HG02840 (cell line): Measurements from ENCODE around the gene ABCA8.

Experiments
- ATAC-seq: cut with Tn5 transposase; IDR thresholded peaks from one replicate; pipeline ENCODE4 v1.9.1; 2021; ENCODE audit warnings: mild to moderate bottlenecking, moderate library complexity, moderate number of reproducible peaks; ENCODE audit not compliant: unreplicated experiment, low FRiP score

Gene ABCA8

DNA sequence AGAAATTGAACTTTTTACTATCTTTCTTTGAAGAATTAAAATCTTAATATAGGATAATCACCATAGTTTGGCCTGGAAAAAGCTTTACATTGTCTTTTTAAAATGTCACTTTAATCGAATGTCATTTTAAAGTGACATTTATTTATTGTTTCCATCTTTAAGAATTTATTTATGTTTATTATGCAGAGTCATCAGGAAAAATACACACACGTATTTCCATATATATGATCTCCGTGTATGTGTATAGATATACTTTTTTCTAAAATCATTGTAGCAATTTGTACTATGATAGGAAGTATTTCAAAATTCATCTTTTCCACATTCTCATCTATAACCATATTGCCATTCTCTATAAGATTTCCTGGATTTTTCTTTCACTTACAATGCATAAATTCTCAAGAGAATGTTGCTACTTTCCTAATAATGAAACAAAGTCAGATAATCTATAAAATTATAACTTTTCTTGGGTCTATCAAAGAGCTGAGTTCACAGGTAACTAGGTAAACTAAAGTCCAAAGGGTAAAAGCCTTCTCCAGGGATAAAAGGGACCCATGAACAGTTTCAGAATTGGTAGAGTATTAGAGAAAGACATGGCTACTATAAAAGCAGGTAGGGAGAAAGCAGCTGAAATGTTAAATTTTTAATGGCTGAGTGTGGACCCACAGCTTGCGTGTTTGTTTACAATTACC lies 11.9 kb downstream of the ABCA8 start:
- ATAC-seq, result no peak

DNA sequence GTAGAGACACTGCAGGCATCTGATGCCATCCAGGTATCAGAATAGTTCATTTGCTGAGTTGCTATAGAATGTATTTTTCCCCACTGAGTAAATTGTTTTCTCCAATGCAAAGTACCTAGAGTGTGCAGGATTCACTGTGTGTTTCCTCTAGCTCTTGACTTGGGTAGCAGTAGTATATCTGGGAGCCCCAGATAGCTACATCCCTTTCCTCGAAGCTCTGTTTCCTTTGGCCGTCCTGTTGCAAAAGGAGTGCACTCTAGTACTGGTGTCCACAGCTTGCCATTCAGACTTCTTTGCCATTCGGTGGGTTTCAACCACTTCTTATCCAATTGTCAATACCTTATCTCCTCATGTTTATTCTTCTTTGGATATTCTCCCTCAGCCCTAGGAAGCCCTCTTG lies 12.8 kb downstream of the ABCA8 start:
- ATAC-seq, result no peak

DNA sequence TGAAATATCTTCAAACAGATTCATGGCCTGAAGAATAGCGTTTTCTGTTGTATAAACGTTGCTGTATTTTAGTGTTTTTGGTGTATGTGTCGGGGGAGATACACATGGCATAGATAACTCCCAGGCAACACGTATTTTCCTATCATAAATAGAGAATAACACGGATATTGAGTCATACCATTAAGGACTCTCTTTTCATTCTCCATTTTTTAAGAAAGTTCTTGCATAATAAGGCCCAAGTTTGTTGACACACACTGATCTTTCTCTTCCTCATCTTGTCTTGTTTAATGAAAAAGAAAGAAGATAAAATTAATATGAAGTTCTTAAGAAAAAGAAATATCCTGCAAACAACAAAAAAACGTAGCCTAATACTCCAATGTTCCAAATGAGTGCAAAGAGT lies 13.4 kb downstream of the ABCA8 start:
- ATAC-seq, result no peak

DNA sequence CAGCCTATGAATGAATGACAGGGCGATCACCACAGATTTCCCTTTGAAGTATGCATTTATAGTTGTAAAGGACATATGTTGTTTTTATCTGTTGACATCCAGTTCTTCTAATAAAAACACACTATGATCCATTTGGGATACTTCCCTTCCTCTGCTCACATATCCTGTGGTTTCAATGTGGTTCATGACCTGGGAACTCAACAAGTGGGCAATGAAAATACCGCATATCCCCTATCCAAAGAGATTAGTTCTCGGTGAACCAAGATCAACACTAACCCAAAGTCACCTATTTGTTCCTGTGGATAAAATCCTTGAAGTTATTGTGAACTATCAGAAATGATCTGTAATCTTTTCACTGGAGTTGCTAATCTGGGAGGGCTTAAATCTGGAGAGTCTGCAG lies 16.0 kb downstream of the ABCA8 start:
- ATAC-seq, result no peak

DNA sequence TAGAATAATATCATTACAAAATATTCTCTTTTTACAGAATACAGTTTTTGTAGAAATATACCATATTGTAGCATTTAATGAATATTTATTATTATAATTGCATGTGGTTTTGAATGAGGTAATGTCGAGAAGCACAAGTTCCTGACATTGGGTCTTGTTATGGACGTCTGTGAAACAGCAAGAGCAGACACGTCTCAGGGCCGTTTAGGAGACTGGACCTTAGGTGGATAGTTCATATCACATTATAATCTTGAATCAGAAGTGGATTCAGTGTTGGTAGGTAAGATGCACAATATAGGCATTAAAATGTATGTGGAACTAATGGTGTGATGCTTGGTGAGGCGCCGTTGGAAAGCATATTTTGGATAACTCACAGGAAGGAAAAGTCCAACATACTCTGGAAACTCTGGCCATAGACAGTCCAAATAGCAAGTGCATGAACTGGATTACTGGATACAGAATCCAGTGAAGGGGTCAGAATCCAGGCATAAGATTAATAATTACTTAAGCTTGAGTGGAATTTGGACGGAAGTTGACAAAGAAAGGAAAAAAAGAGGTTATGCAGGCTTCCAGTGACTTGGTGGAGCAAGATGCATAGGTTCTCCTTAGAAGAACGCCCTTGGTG lies 17.2 kb downstream of the ABCA8 start:
- ATAC-seq, result no peak

DNA sequence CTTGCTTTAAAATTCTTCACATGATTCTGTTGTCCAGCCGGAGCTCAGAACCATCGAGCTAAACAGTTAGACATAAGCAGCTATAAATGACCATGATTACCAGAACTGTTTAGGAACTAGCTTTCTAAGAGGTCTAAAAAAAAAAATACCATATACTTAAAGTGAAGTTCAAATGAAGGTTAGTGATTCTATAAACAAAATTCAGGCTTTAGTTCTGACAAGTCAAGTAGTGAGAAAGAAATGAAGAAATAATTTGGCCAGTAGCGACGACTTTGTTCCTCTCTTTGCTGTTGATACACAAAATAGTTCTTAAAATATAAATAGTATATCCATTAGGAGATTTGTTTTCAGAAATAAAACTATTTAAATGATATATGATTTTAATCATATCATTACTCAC lies 27.7 kb downstream of the ABCA8 start:
- no peak for ATAC-seq

DNA sequence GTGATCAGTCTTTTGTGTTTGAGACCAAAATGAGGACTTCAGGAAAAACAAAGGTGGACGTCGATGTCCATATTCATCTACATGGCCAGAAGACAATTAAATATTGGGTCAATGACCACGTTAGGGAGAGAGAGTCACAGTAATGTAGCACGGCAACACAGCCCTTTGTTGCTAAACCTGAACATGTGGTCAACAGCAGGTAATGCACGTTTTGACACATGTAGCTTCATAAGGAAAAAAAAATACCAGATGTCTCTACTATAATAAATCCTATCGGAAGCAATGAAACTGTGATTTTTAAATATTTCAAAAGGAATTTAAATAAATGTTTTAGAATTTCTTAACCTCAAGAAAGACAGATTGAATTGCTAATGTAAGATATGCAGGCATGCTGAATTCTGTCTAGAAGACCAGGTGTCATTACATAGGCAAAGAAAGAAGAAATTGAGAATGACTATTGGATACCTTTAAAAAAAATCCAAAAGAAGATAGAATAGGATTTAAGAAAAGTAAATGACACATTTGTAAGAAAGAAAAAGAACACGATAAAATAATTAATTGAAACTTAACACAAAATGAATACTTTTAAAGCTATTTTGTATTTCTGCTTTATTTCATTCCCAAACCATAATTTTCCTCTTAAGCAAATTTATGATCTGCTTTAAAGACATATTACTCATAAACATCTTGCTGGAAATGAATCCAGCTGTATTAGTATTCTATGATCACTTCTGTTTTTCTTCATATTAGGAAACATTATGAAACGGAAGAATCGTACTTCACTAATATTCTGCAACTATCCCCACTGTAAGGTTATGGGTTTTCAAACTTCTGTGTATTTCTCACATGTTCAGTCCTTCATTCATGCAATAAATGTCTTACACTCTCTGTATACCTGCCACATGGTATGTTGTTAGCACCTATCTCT lies 30.1 kb downstream of the ABCA8 start:
- no peak for ATAC-seq

DNA sequence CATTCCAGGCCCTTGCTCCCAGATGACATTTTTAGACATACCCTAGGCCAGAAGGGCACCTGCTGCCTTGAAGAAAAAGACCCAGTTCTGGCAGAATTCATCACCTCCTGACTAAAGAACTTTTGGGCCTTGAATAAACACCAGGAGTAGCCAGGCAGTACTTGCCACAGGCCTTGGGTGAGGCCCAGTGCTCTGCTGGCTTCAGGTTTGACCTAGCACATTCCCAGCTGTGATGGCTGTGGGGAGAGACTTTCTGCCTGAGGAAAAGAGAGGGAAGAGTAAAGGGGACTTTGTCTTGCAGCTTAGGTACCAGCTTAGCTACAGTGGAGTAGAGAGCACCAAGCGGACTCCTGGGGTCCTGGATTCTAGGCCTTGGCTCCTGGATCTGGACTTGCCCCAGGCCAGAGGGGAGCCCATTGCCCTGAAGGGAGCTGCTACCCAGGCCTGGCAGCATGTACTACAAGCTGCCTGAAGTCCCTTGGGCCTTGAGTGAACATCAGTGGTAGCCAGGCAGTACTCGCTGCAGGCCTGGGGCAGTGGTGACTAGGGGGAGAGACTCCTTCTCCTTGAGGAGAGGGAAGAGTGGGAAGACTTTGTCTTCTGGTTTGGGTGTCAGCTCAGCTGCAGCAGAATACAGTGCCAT lies 44.3 kb downstream of the ABCA8 start:
- ATAC-seq, result no peak

DNA sequence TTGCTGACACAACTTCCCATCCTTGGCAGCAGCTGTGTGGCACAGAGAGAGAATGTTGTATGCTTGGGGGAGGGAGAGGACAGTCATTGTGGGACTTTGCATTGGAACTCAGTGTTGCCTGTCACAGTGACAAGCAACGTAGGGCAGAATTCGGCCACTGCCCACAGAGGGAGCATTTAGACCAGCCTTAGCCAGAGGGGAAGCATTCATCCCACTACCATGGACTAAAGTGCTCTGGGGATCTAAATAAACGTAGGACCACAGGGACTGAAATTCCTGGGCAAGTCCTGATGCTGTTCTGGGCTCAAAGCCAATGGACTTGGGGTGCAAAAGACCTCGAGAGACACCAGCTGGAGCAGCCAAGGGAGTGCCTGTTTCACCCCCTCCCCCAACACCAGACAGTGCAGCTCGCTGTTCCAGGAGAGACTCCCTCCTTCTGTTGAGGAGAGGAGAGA lies 44.9 kb downstream of the ABCA8 start:
- ATAC-seq, result no peak

DNA sequence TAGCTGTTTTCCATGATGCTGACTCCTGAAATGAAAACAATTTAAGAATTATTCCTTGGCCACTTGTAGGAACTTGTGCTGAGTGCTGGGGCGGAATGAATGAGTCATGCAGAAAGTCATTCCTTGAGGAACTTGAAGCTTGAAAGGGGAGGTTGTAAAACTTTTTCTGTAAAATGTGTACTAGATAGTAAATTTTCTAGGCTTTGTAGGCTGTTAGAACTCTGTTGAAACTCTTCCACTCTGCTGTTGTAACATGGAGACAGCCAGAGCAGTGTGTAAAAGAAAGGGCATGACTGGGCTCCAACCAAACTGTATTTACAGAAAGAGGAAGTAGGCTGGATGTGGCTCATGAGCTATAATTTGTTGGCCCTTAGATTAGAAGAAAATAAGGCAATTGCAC lies 46.1 kb downstream of the ABCA8 start:
- no peak for ATAC-seq

DNA sequence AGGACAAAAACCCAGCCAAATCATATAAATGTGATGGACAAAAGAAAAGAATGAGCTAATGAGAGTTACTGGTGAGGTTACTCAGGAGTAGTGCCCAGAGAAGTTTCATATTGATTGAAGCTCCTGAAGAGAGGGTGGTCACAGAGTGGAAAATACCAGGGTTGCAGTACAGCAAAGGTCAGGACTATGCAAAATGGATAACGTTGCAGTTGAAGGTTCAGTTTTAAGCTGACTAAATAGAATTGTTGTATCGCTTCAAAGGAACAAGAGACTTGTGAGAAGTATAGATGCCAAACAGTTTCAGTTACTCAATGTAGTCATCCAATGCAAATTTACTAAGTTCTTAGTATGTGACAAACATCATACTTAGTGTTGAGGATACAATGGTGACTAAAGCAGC lies 47.1 kb downstream of the ABCA8 start:
- ATAC-seq, result no peak

DNA sequence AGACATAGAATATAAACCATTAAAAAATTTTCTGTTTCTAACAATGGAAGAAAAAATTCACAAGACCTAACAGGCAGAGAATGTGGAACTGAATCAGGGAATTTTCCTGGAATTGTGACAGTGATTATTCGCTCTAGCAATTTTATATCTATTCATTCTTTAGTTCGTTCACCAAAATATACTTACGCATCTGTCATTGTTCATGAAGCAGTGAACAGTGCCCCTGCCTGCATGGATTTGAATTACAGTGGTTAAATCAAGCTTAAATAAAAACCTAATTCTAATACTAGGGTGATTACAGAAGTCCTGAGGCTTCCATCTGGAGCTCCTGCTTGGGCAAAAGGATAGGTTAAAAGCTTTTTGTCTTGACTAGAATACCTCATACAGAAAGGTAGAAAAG lies 48.6 kb downstream of the ABCA8 start:
- ATAC-seq, result no peak

DNA sequence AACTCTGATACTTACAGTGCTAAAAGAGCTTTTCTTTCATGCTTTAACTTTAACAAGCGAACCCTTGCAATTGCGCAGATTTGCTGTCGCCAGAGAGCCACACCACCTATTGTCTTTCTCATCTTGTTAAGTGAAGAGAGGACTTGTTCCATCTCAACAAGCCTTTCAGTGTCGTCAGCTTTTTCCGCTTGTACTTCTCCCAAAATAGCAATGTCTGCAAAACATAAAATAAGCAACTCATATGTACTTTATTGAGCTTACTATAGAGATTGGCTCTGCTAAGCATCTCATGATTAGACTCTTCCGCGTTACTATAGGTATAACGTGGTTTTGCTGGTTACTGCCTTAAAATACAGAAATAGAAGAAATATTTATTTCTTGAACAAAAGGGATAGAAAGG lies 51.9 kb downstream of the ABCA8 start:
- no peak for ATAC-seq

DNA sequence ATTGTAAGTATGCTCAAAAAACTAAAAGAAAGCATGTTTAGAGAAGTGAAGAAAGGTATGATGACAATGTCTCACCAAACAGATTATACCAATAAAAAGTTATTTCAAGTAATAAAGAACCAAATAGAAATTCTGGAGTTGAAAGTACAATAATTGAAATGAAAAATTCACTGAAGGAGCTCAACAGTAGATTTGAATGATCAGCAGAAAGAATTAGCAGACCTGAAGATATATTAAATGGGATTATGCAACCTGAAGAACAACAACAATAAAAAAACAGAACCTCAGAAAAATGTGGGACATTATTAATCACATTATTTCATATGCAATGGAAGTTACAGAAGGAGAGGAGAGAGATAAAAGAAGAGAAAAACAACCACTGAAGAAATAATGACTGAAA lies 57.6 kb downstream of the ABCA8 start:
- ATAC-seq, result no peak

DNA sequence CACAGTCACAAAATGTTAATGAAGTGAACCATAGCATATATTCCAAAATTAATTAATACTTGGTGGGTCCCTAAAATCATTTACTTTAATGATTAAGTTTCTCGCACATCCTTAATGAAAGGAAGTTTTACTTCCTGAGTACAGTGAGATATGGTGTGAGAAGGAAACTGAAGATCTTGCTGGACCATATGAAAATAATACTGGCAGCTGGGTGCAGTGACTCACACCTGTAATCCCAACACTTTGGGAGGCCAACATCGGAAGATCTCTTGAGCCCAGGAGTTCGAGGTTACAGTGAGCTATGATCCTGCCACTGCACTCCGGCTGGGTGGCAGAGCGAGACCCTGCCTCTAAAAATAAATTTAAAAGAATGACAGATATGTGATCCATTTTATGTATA lies 62.5 kb downstream of the ABCA8 start:
- ATAC-seq, result no peak

DNA sequence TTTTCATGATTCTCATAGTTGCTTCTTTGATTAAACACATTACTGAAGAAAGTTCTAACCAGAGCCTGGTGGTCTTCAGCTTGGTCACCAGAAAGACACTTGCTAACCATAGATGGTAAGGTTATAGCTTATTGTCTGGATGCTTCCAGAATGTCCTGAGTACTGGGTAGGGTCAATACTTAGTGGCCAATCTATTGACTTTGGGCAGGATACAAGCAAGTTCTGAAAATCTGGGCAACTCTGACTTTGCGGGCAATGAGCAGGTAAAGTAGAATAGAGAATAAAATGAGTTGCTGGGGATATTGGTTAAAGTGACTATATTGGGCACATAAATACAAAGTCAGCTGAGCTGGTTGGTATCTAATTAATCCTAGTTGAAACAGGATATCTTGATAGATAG lies 63.0 kb downstream of the ABCA8 start:
- no peak for ATAC-seq

DNA sequence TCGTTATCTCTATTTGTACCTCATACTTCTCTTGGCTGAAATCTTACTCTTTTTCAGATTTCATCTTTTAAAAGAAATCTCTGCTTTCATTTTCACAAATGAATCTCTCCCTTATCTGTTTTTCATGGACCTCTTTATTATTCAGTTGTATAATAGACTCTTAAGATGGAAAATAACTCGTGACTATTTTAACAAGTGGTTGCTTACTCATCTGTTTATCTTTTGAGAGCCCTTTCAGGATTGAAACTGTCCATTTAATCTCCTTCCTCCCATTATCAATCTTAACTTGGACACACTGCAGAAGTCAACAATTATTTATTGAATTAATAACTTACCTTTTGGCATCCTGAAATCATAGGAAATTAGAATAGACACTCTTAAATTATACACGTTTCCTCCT lies 68.8 kb downstream of the ABCA8 start:
- ATAC-seq, result no peak

DNA sequence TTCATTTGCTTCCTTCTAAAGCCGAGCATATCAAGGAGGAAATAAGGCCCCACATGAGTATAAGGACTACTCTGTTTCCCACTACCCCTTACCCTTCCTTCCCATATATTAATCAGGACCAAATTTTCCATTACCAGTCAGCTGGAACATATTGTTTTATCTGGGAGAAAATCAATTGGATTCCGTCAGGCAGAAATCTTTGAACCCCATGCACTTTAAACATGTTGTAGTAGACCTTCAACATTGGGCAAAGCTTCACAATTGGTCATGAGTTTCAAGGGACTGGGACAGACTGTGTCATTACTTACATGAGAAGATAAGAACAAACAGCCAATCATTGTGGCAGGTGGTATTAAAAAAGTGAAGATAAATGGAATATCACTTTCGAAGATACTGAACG lies 70.3 kb downstream of the ABCA8 start:
- no peak for ATAC-seq

DNA sequence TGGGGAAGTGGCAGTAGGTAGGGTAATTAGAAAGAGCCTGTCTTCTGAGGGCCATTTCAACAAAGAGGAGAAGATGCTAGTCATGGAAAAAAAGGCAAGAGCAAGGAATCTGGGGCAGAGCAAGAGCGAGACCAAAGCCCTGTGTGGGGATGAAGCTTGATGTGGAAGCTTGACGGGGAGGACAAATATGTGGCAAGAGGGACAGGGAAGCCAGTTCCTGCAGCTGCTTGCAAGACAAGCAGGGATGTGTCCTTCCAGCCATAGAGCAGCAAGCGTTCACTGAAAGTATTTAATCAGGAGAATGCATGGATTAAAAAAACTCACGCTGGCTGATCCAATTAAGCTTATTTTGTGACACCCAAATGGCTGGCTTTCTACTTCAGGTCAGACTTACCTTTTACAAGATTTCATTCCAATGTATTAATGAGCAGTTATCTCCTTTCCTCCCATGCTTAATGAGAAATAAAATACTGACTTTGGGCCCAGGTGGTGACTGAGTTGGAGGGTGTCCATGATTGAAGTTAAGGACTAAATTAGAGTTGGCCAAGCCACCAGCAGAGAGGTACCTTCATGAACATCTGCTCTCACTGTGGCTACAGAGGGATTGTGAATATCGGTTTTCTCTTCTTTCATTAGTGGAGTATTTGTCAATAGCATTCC lies 76.8 kb downstream of the ABCA8 start:
- no peak for ATAC-seq

DNA sequence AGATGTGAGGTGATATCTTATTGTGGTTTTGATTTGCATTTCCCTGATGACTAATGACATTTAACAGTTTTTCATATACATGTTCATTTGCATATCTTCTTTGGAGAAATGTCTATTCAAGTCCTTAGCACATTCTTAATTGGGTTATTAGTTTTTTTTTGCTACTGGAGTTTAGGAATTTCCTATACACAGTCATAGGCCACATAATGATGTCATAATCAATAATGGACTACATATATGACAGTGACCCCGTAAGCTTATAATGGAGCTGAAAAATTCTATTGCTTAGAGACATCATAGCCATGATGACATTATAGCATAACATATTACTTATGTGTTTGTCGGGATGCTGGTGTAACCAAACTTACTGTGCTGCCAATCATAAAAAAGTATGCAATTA lies 83.7 kb downstream of the ABCA8 start:
- ATAC-seq, result no peak
